Activated T-cell treated with anti-CD3 and anti-CD28 coated beads, Interleukin-2, amount 50 U/mL, for 72 hours (primary cell): ENCODE results near the gene LCE1E. TPM values are rescaled to one million over a fixed set of nuclear protein-coding genes. Genes with fewer than 3 reads are reported as not detected.
A peak's percentile ranks its signal among the peaks of the same experiment; 100 is the strongest.

ENCODE experiments used
- ATAC-seq, 2 donors: fragments of 150-1000 bp; cut with Tn5 transposase; replicated peaks in 1 of 2; 2 replicates each; pipeline ENCODE4 v1.10.0; 2021; ENCODE audit warnings: moderate library complexity in 2 of 2, mild to moderate bottlenecking in 1 of 2
- DNase-seq, 2 donors: peaks; one replicate each; pipeline ENCODE4 v3.0.0; 2021 to 2022; ENCODE audit warnings: mixed read lengths in 1 of 2
- H3K27ac Mint-ChIP-seq: one replicate; pipeline ENCODE4 v1.8.0; 2022; ENCODE audit warnings: mild to moderate bottlenecking, moderate library complexity, mixed read lengths
- H3K27me3 Mint-ChIP-seq: one replicate; pipeline ENCODE4 v1.8.0; 2022; ENCODE audit warnings: low read depth, mixed read lengths
- H3K36me3 Mint-ChIP-seq, 2 donors: one replicate each; pipeline ENCODE4 v1.8.0; 2022; ENCODE audit warnings: mixed read lengths in 2 of 2, mild to moderate bottlenecking in 1 of 2; ENCODE audit not compliant: insufficient read depth in 2 of 2
- H3K4me1 Mint-ChIP-seq: one replicate; pipeline ENCODE4 v1.8.0; 2022; ENCODE audit warnings: low read depth, mixed read lengths
- H3K4me3 Mint-ChIP-seq, 2 donors: one replicate each; pipeline ENCODE4 v1.8.0; 2022; ENCODE audit warnings: mild to moderate bottlenecking in 2 of 2, mixed read lengths in 2 of 2, moderate library complexity in 2 of 2
- H3K9me3 Mint-ChIP-seq, 2 donors: one replicate each; pipeline ENCODE4 v1.8.0; 2022; ENCODE audit warnings: mixed read lengths in 2 of 2
- total RNA-seq, 2 donors: library from RNA; stranded (reverse); gene quantifications; one replicate each; pipeline ENCODE4 v1.2.3, GENCODE V29; 2022

The LCE1E gene
- total RNA-seq, 2 donors from 2014 or later: not detected

GRCh38 chr1:152759453-152760173 is 26.4 kb upstream of the LCE1E start:
- no peak overlapping the region for H3K4me3 Mint-ChIP-seq
- H3K27ac Mint-ChIP-seq: no peak overlapping the region
- no peaks in the 10 kb centered on the region for H3K9me3 Mint-ChIP-seq
- H3K4me1 Mint-ChIP-seq: no peaks in the 10 kb centered on the region
- ATAC-seq: no peak
- H3K27me3 Mint-ChIP-seq: peaks cover 24% of the 10 kb centered on the region
- no peaks in the 10 kb centered on the region for H3K36me3 Mint-ChIP-seq
- DNase-seq: no peak

- H3K9me3 Mint-ChIP-seq: no peaks in the 10 kb centered on the region
- no peaks in the 10 kb centered on the region for H3K36me3 Mint-ChIP-seq
- H3K27me3 Mint-ChIP-seq: peaks cover 28% of the 10 kb centered on the region
- no peak for DNase-seq
- H3K4me3 Mint-ChIP-seq: no peak overlapping the region
- H3K27ac Mint-ChIP-seq: no peak overlapping the region
- ATAC-seq: no peak
- no peaks in the 10 kb centered on the region for H3K4me1 Mint-ChIP-seq
Observed at GRCh38 chr1:152760551-152761190, 25.4 kb upstream of the LCE1E start.

- Mint-ChIP-seq H3K9me3 (no peaks in the 10 kb centered on the region), H3K27me3 (peaks cover 19% of the 10 kb centered on the region), H3K36me3 (no peaks in the 10 kb centered on the region), H3K4me1 (no peaks in the 10 kb centered on the region), H3K4me3 (no peak overlapping the region), H3K27ac (no peak overlapping the region)
- DNase-seq (no peak), ATAC-seq (no peak)
Observed at GRCh38 chr1:152761609-152762213, 24.3 kb upstream of the LCE1E start.

- peaks cover 1 to 4% of the 10 kb centered on the region in 2 donors for H3K9me3 Mint-ChIP-seq
- H3K4me1 Mint-ChIP-seq: no peaks in the 10 kb centered on the region
- peaks cover 12% of the 10 kb centered on the region for H3K27me3 Mint-ChIP-seq
- no peaks in the 10 kb centered on the region for H3K36me3 Mint-ChIP-seq
- ATAC-seq (no peak), DNase-seq (no peak)
- no peak overlapping the region for H3K27ac Mint-ChIP-seq
- H3K4me3 Mint-ChIP-seq: no peak overlapping the region
Observed at GRCh38 chr1:152768847-152769533, 17.1 kb upstream of the LCE1E start.

- DNase-seq: no peak
- Mint-ChIP-seq H3K36me3 (no peaks in the 10 kb centered on the region), H3K27me3 (peaks cover 24% of the 10 kb centered on the region), H3K4me1 (no peaks in the 10 kb centered on the region), H3K9me3 (peaks cover 1 to 4% of the 10 kb centered on the region in 2 donors), H3K4me3 (no peak overlapping the region), H3K27ac (no peak overlapping the region)
- no peak for ATAC-seq
Observed at GRCh38 chr1:152770411-152770810, 15.6 kb upstream of the LCE1E start.

- ATAC-seq (no peak), DNase-seq (no peak)
- H3K27ac Mint-ChIP-seq: peak within 1 kb of the TSS; percentile 27
- no peaks in the 10 kb centered on the region for H3K4me1 Mint-ChIP-seq
- no peak within 1 kb of the TSS for H3K4me3 Mint-ChIP-seq
- H3K27me3 Mint-ChIP-seq: peaks cover 35% of the 10 kb centered on the region
- peaks cover 1 to 4% of the 10 kb centered on the region in 2 donors for H3K9me3 Mint-ChIP-seq
- no peaks in the 10 kb centered on the region for H3K36me3 Mint-ChIP-seq
Observed at GRCh38 chr1:152774875-152775274, 11.2 kb upstream of the LCE1E start, which contains the start of gene LCE1F. LCE1F (plus strand) TSS chr1:152775140; CDS start chr1:152776372, 1,232 bp downstream.

- H3K36me3 Mint-ChIP-seq: no peaks in the 10 kb centered on the region
- no peaks in the 10 kb centered on the region for H3K4me1 Mint-ChIP-seq
- H3K4me3 Mint-ChIP-seq: no peak overlapping the region
- peaks cover 36% of the 10 kb centered on the region for H3K27me3 Mint-ChIP-seq
- no peak overlapping the region for H3K27ac Mint-ChIP-seq
- ATAC-seq: no peak
- H3K9me3 Mint-ChIP-seq: peaks cover 0 to 2% of the 10 kb centered on the region in 2 donors
- DNase-seq: no peak
Observed at GRCh38 chr1:152776361-152776760, 9.7 kb upstream of the LCE1E start.

GRCh38 chr1:152777510-152778137 is 8.4 kb upstream of the LCE1E start:
- no peak for DNase-seq
- H3K4me3 Mint-ChIP-seq: no peak overlapping the region

GRCh38 chr1:152783095-152783494 is 3.0 kb upstream of the LCE1E start:
- ATAC-seq (peak in 1 of 2 donors; percentile 38), DNase-seq (no peak)
- Mint-ChIP-seq H3K27me3 (peaks cover 44% of the 10 kb centered on the region), H3K27ac (no peak overlapping the region), H3K9me3 (no peaks in the 10 kb centered on the region), H3K36me3 (no peaks in the 10 kb centered on the region), H3K4me1 (no peaks in the 10 kb centered on the region), H3K4me3 (no peak overlapping the region)

More at GRCh38 chr1:152777510-152778137, 8.4 kb upstream of the LCE1E start:
- ATAC-seq: no peak
- Mint-ChIP-seq H3K27ac (no peak overlapping the region), H3K27me3 (peaks cover 32% of the 10 kb centered on the region), H3K4me1 (no peaks in the 10 kb centered on the region), H3K9me3 (peaks cover 0 to 2% of the 10 kb centered on the region in 2 donors), H3K36me3 (no peaks in the 10 kb centered on the region)

GRCh38 chr1:152795686-152796085 is 9.6 kb downstream of the LCE1E start:
- ATAC-seq (no peak), DNase-seq (no peak)
- Mint-ChIP-seq H3K9me3 (no peaks in the 10 kb centered on the region), H3K36me3 (no peaks in the 10 kb centered on the region), H3K27me3 (peaks cover 12% of the 10 kb centered on the region), H3K4me3 (no peak overlapping the region), H3K4me1 (no peaks in the 10 kb centered on the region), H3K27ac (no peak overlapping the region)

GRCh38 chr1:152796421-152796820 is 10.4 kb downstream of the LCE1E start, which contains the start of gene LCE1D:
LCE1D (plus strand) TSS chr1:152796721; CDS start chr1:152797795, 1,074 bp downstream.
- no peak for ATAC-seq
- Mint-ChIP-seq H3K36me3 (no peaks in the 10 kb centered on the region), H3K4me3 (no peak within 1 kb of the TSS), H3K27ac (no peak within 1 kb of the TSS), H3K27me3 (peaks cover 15% of the 10 kb centered on the region), H3K4me1 (no peaks in the 10 kb centered on the region), H3K9me3 (no peaks in the 10 kb centered on the region)
- no peak for DNase-seq

- DNase-seq (no peak), ATAC-seq (no peak)
- Mint-ChIP-seq H3K27me3 (peaks cover 24% of the 10 kb centered on the region), H3K27ac (no peak overlapping the region), H3K4me3 (no peak overlapping the region), H3K36me3 (no peaks in the 10 kb centered on the region), H3K9me3 (no peaks in the 10 kb centered on the region), H3K4me1 (no peaks in the 10 kb centered on the region)
Observed at GRCh38 chr1:152801333-152801732, 15.3 kb downstream of the LCE1E start.
